CD4-positive, alpha-beta T cell treated with Interleukin-4 for 1 hour (primary cell): ENCODE measurements around the gene BCR.
"Not testable (repeated sequence)": the region's sequence is repeated elsewhere in the genome, so short reads cannot be mapped to it uniquely, and the experiment has no call there.

Source experiments
- DNase-seq, 2 donors: peaks; one replicate each; pipeline ENCODE4 v3.0.0-alpha.2; 2020 to 2022

Gene BCR

GRCh38 chr22:23323960-23324688 lies 143.8 kb downstream of the BCR start:
- not testable (repeated sequence) for DNase-seq

DNA sequence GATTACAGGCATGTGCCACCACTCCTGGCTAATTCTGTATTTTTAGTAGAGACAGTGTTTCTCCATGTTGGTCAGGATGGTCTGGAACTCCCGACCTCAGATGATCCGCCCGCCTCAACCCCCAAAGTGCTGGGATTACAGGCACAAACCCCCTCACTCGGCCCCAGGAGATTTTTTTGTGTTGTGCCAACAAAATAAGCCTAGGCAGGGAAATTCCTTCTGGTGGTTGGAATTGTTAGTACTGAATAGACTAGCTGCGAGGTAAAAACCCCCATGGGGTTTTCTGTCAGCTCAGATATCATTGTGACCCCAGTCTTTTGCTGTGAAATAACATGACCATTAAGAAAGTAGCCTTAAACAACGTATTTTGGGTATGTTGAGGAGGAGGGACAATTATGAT lies 144.9 kb downstream of the BCR start:
- DNase-seq = no peak

DNA sequence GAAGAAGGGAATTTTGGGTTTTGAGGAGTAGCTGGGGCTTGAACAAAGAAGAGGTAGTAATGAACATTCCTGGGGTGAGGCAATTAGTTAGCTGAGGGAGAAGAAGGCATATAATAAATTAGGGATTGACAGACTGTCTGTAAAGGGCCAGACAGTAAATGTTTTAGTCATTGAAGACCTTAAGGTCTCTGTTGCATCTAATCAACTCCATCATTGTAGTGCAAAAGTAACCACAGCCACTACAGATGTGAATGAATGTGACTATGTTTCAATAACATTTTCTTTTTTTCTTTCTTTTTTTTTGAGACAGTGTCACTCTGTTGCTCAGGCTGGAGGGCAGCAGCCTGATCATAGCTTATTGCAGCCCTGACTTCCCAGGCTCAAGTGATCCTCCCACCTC lies 153.5 kb downstream of the BCR start:
- DNase-seq = not testable (repeated sequence)

GRCh38 chr22:23337672-23338071 lies 157.4 kb downstream of the BCR start:
- not testable (repeated sequence) for DNase-seq

DNA sequence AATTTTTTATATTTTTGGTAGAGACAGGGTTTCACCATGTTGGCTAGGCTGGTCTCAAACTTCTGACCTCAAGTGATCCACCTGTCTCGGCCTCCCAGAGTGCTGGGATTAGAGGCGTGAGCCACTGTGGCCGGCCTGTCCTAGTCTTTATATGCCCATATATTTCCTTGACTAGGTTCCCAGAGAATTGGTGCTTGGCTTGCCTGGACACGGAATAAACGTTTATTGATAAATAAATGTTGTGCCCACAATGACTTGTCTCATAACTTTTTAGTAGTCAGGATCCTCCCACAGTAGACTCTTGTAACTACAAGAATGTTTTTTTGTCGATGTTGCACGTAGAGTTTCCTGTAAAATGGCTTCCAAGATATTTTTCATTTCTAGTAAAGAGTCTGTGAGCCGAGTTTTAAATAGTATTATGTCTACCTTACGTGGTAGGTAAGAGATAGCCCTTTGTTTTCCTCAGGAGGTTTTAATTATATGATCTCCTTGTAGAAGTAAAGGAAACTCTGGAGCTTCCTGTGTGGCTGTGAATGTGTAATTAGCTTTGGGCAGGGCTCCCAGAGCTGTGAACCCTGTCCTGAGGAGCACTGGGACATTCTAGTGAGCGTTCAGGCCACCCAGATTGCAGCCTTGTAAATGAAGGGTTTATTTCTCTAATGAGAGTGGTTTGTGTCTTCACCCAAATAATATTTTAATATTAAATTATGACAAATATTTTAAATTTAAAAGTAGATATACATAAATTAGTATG lies 161.8 kb downstream of the BCR start:
- not testable (repeated sequence) for DNase-seq

DNA sequence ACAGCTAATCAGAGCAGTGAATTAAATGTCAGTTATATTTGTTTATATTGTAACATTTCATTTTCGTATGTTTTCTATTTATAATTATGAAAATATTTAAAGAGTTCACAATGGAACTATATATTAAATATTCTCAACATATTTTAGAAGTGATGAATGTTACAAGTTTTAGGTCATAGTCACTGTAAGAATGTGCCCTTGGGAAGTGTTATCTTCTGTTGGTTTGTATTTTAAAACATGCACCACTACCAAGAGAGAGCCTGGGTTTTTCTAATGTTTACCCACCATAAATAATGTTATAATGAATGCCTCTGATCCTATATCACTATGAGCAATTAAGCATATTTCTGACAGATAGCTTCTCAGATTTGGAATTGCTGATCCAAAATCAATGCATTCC lies 171.0 kb downstream of the BCR start:
- DNase-seq = no peak

DNA sequence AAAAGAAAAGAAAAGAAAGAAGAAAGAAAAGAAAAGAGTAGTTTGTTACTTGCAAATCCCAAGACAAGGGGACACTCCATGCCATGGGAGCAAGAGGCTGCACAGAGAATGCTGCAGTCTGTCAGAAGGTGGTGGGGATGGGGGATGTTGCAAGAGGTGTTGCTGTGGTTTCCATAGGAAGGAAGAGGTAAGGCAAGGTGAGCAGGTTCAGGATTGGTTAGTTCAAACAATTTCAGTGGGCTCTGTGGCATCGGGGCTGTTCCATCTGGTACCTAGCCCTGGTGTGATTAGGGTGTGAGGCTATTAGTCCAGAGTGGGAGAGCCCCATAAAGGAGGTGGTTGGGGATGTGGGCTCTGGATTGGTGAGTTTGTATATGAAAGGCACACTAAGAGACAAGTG lies 172.7 kb downstream of the BCR start:
- no peak for DNase-seq

GRCh38 chr22:23353696-23354095 lies 173.4 kb downstream of the BCR start:
- no peak for DNase-seq

- no peak for DNase-seq
Observed at GRCh38 chr22:23356094-23356493, 175.8 kb downstream of the BCR start.

- DNase-seq = no peak
Observed at GRCh38 chr22:23357053-23357452, 176.7 kb downstream of the BCR start.

DNA sequence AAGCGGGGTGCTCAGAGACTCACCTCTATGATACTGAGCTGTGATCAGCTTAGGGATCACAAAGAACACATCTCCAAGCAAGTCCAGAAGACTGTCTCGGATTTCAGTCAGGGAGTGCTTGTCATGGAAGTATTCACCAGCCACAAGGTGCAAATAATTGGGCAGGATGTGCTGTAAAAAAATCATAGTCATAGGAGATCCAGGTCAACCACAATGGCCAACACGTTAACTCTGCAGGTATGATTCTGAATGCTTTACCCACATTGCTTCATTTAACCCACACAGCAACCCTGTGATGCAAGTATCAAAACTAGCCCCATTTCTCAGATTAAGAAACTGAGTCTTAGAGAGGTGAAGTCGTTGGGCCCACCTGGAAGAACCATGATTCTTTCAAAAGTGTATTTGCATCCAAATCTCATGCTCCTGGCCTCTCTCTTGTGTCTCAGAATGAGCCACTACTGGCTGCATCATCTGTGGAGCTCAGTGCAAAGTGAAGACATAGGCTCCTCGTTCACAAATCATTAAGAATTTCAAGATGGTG lies 179.3 kb downstream of the BCR start:
- DNase-seq = no peak

DNA sequence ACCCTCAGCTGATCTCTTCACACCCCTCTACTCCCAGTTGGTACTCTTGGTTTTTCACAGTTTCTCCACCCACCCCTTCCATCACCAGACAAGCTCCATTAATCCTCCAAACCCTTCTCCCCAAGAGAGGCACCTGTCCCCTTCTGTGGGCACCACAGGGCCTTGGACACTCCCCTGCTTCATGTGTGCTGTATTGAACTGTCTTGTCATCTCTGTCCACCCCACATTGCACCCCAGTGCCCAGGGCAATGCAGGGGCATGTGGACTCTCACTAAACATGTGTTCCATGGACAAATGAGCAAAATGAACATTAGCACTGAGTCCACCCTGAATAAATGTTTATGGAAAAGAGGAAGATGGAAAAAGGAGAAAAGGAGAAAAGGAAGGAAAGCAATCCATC lies 181.4 kb downstream of the BCR start:
- DNase-seq = no peak

- no peak for DNase-seq
Observed at GRCh38 chr22:23363683-23364082, 183.4 kb downstream of the BCR start.

GRCh38 chr22:23364389-23364788 lies 184.1 kb downstream of the BCR start:
- DNase-seq = no peak

DNA sequence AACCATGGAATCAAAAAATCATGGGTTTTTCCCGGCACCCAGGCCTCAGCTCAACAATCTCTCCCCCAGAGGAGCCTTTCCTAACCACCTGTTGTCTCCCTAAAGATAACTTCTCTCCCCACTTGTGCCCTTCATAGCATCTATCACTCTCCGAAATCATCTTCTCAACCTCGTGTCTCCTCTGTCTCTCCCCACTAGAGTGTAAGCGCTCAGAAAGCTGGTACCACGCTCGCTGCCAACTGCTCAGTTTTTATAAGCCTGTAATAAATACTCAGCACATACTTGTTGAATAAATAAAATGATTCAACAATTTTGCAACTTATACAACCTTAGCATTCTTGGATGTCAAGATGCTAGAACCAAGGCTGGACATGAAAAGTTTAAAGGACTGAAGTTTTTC lies 185.2 kb downstream of the BCR start:
- no peak for DNase-seq

DNA sequence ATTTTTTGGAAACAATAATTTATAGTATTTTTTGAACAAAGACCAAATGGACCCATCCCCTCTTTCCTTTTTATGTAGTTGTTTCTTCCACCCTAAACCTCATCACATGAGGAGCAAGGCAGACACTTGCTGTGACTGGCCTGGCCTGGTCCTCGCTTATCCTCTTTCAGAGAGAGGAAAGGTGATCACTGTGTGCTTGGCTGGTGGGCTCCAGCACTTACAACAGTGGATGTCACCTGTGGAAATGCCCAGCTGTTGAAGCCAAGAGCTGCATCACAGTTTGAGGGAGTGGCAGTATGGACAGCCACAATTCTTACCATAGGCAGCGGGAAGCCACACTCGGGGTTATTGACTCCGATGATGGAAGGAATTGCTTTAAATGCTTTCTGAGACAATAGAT lies 185.7 kb downstream of the BCR start:
- DNase-seq = no peak

DNA sequence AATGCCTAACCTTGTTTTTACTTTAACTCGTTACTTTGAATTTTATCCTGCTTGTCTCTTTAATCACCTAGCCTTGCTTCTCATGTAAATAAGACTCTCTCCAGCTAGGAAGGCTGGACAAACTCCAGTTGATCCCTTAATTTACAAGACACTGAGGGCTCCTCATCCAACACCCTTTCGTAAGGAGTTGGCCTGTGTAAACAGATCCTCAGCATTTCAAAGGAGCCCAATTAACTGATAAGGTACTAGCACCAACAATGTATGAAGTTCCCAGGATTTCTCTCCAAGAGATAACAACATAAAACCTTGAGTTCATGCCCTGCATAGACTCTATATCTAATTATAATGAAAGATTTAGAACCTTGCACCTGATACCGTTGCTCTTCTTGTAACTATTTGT lies 186.9 kb downstream of the BCR start:
- DNase-seq = not testable (repeated sequence)
